Skin epidermis (tissue), 12 donors: ENCODE results near the gene ARHGAP8.
"Not testable (repeated sequence)": the region's sequence is repeated elsewhere in the genome, so short reads cannot be mapped to it uniquely, and the experiment has no call there.

ENCODE experiments used
- H3K27ac ChIP-seq, 21 experiments: fragments of 200-600 bp; sonication (generic) in 11 of 21; one replicate each; pipeline ENCODE4 v1.5.0; 2020; ENCODE audit warnings: mild to moderate bottlenecking in 3 of 21, inconsistent platforms in 2 of 21, moderate library complexity in 2 of 21
- H3K4me3 ChIP-seq, 7 experiments: fragments of 200-600 bp; sonication (generic) in 2 of 7; one replicate each; pipeline ENCODE4 v1.5.0; 2020; ENCODE audit warnings: inconsistent platforms in 2 of 7, mild to moderate bottlenecking in 2 of 7, moderate library complexity in 1 of 7

Gene ARHGAP8

DNA sequence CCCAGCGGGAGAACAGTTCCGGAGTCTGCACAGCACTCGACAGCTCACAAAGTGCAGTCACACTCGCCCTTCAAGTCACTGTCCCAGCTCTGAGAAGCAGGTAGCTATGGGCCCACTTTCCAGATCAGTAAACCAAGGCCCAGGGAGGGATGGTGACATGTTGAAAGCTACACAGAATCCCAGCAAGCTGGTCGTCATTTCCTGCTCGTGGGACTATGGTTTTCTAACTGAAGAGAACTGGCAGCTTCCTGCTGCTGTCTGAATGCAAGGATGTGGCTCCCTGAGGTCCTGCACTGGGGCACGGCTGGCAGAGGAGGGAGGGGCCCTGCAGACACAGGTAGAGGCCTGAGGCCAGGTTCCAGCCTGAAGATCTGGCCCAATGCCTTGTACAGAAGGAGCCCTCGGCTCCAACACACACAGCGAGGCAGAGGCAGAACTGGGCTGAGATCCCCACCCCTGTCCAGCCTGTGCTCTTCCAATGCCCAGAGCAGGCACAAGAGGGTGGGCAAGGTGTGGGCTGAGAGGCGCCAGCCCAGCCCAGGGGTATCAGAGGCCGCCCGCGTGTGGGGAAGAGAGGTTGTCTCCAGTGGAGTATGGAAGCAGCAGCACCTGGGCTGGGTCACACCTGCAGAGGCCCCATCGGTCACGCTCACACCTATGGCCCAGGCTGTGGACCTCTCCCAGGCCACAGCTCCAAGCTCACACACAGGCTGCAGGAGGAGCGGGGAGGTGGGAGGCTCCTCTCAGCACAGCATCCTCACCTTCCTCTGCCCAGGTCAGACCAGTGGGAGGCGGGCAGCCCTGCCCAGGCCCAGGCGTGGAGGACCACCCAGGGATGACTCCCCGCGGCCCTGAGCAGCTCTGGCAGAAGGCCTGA, 138.3 kb downstream of the ARHGAP8 start:
- no peak overlapping the region for H3K4me3 ChIP-seq
- H3K27ac ChIP-seq: no peak overlapping the region

DNA sequence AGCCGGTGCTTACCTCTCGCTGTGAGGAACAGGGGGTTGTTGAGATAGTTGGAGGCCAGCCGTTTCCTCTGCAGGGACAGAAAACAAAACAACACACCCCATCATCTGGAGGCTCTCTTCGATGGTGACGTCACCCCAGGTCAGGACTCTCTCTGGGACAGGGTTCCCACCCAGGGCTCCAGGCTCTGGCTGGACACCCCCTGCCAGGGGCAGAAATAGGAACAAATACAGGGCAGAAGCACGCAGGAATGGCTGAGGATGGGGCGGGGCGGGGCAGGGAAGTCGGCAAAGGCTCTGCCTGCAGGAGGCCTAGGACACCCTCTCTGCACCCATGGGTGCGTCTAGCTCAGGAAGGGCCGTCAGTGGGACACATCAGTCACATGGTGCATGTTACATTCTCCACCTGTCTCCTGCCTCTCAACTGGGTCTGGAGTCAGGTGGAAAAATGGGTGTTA, 138.9 kb downstream of the ARHGAP8 start:
- H3K27ac ChIP-seq: no peak overlapping the region
- no peak overlapping the region for H3K4me3 ChIP-seq

DNA sequence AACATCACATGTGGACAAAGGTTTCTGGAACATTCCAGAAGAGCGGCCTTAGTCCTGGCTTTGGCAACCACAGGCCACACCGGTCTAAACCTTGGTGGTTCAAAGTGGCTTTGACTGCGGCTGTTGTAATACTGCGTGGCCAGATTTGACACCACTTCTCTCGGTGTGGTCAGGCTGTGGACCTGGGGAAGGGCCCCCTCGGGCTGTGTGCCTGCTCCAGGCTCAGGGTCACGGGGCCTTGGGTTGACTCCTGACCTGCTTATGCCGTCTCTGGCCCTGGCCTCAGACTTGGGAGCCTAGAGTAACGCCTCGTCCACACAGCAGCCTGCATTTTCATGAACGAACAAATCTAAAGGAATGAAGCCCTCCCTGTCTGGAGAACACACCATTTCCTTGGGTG, 139.4 kb downstream of the ARHGAP8 start:
- no peak overlapping the region for H3K27ac ChIP-seq
- no peak overlapping the region for H3K4me3 ChIP-seq

DNA sequence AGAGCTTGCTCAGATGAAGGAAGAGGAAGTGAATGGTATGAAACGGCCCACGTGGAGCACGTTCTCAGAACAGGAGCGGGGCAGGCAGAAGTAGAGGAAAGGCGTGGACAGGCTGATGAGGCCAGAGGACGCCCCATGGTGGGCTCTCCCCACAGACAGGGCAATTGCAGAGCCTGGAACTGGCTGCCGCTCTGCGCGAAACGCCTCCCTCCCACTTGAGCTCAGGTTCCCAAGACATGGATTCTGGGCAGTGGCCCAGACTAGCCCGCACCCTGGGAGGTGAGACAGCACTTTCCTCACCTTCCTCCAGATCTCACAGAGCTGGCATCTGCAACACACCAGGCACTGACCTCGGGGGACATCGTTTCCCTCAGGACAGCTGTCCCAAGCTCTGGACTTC, 139.9 kb downstream of the ARHGAP8 start:
- Histone ChIP-seq H3K4me3 (no peak overlapping the region), H3K27ac (no peak overlapping the region)

DNA sequence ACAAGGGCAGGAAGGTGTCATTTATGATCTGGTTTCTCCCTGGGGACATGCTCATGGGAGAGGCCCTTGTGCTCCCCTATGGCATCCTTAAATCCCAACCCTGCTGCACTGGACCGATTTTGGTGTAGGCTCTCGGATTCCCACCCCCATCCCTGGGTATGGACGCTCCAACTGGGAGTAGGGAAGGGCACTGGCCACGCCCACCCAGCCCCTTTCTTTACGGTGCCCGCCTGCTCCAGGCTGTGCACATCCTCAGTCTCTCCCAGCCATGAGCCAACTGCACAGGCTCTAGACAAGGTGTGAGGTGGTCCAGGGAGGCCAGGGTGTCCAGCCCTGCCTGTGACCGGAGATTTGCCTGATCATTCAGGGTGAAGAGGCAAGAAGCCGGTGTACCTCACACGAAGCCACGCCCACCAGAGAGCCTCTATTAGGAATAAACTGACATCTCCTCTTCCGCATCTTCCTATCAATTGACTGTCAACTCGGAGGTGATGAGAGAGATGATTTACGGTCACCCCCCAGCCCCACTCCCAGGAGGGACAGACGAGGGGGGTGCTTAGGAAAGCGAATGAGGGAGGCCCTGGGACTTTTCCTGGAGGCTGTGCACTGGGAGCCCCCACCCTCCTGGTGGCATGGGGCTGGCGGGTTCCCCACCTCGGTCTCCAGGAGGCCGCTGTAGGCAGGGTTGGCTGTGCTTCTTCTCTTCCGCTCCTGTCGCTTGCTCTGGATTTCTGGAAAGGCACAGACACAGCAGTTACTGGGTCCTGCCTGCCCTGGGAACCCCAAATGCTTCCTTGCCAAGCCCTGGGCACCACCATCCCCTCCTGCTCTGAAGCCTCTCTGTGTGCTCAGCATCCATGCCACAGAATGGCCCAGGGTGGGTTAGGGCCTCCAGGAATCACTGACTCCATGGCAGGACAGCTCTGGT, 140.7 kb downstream of the ARHGAP8 start:
- H3K4me3 ChIP-seq: no peak overlapping the region

DNA sequence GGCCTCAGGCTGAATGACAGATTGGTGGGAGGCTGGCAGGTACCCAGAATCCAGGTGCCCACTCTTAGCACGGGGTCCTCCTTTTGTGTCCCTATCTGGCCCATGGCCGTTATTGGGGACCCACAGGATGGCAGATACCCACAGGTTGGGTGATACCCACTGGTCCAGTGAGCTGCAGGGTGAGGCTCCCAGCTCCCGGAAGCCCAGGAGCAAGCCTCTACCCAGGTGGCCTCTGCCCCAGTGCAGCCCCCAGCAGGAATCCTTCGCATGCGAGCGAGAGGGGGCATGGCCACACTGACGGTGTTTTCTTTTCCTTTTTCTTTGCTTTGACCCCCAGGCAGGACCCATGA, 141.3 kb downstream of the ARHGAP8 start:
- no peak overlapping the region for H3K4me3 ChIP-seq
- no peak overlapping the region for H3K27ac ChIP-seq

More for the DNA sequence above, 140.7 kb downstream of the ARHGAP8 start:
- H3K27ac ChIP-seq: no peak overlapping the region

DNA sequence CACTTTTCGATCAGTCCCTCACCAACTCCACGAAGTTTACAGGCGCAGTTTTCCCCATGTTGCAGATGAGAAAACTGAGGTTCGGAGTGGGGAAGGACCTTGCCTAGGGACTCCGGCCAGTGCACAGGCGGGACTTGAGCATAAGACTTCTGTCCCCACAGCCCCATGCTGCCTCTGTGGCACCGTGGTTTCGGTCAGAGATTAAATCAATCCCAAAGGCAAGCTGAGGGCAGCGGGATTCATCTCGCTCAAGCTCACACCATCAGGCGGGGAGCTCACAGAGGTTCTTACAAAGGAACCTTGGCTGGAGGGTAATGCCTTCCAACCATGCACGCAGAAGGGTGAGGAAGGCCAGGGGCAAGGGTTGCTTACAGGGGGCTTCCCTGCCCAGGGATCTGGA, 141.9 kb downstream of the ARHGAP8 start:
- Histone ChIP-seq H3K4me3 (no peak overlapping the region), H3K27ac (no peak overlapping the region)

DNA sequence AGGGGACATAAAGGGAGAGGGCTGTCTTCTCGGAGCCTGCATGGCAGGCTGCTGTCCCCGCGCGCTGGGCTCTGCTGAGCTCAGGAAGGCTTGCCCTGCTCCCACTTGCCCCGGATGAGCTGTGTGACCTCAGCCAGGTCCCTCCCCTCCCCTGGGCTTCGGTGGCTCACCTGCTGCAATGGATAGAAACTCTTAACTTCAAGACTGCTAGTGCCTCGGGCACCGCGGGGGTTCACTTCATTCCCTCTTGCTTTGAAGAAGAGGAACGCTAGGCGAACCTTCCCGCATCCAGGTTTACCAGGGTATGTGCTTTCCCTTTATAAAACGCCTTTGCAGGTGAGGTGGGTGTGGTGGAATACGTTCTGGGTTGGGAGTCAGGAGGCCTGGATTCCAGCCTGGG, 142.4 kb downstream of the ARHGAP8 start:
- Histone ChIP-seq H3K27ac (no peak overlapping the region), H3K4me3 (no peak overlapping the region)

DNA sequence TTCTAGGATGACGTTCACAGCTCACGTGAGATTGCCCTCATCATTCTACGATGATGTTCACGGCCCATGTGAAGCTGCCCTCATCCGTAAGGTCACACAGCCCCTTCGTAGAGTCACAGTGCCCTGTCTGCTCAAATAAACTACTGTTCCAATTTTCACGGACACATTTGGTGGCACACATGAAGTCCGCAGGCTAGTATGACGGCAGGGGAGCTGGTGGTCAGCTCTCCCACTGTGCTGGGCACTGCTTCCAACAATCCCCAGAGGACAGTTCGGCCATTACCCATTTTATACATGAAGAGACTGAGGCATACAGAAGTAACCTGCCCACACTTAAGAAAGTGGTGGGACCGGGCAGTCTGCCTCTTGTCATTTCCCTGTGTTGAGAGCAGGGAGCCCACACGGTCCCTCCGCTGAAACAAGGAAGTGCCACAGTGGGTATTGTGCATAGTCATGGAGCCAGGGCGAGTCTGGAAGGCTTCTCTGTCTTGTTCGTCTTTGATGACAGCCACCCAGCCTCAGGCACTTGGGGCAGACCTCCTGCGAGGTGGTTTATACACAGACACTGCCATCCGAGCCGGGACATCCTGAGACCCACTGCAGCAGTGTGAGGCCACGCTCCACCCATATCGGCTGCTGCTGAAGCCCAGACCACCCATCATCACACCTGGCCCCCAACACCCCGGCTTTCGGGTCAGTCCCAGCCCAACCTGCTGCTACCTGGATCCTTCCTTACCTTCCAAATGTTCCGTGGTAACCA, 143.1 kb downstream of the ARHGAP8 start:
- no peak overlapping the region for H3K27ac ChIP-seq
- no peak overlapping the region for H3K4me3 ChIP-seq

DNA sequence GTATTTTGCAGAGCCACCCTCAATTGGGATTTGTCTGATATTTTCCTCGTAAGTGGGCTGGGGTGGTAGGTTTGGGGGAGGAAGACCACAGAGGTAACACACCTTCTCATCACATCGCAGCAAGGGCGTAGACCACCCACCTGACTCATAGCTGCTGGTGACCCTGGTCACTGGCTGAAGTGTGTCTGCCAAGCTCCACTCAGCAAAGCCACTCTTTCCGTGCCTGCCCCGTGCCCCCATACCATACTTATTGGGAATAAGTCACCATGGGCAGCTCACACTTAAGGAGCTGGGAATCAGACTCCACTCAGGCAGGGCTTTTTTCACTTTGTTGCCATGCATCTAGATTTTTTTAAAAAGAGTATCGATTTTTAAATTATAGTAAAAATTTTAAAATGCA, 145.9 kb downstream of the ARHGAP8 start:
- Histone ChIP-seq H3K27ac (no peak overlapping the region), H3K4me3 (no peak overlapping the region)

DNA sequence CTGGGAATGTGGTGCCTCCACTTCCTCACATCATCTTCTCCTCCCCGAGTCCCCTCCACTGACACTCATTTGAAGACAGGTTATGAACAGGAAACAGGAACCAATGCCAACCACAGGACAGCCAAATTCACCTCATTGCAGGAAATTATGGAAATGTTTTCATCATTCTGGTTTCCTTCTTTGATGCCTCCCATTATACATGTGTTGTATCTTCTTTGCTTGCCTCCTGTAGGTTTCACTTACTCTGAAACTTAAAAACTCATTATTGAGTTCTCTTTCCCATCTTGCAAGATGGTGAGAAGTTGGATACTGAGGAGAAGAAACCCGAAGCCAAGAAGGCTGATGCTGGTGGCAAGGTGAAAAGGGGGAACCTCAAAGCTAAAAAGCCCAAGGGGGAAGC, 148.9 kb downstream of the ARHGAP8 start:
- no peak overlapping the region for H3K4me3 ChIP-seq
- no peak overlapping the region for H3K27ac ChIP-seq

DNA sequence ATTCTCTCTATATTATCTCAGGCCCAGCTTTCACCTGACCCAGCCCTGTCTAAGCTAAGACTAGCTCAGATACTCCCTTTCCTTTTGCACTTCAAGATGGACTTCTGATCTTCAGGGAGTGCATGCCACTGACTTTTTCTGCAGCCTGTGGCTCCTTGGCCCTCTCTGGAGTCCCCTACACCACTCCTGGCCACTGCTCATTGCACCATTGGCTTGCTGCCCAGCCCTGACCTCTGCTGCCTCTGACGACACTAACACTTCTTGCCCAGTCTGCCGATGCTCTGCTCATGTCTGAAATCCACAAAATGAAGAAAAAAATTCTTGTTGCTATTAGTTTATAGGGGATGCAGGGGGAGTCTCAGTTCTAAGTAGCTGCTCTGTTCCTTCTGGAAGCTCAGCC, 150.8 kb downstream of the ARHGAP8 start:
- not testable (repeated sequence) for H3K4me3 ChIP-seq, H3K27ac ChIP-seq

DNA sequence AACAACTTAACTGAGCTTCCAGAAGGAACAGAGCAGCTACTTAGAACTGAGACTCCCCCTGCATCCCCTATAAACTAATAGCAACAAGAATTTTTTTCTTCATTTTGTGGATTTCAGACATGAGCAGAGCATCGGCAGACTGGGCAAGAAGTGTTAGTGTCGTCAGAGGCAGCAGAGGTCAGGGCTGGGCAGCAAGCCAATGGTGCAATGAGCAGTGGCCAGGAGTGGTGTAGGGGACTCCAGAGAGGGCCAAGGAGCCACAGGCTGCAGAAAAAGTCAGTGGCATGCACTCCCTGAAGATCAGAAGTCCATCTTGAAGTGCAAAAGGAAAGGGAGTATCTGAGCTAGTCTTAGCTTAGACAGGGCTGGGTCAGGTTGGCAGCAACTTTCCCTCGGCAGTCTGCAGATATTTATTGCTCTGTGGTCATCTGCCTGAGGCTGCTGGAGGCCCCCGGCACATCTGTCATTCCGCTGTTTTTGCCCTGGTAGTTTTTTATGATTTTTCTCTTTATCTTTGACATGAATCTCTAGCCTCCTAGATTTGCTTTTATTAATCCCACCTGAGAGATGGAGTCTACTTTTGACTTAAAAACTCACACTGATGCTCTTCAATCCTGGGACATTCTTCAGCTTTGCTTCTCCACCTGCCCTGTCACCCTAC, 152.2 kb downstream of the ARHGAP8 start:
- not testable (repeated sequence) for H3K27ac ChIP-seq, H3K4me3 ChIP-seq

DNA sequence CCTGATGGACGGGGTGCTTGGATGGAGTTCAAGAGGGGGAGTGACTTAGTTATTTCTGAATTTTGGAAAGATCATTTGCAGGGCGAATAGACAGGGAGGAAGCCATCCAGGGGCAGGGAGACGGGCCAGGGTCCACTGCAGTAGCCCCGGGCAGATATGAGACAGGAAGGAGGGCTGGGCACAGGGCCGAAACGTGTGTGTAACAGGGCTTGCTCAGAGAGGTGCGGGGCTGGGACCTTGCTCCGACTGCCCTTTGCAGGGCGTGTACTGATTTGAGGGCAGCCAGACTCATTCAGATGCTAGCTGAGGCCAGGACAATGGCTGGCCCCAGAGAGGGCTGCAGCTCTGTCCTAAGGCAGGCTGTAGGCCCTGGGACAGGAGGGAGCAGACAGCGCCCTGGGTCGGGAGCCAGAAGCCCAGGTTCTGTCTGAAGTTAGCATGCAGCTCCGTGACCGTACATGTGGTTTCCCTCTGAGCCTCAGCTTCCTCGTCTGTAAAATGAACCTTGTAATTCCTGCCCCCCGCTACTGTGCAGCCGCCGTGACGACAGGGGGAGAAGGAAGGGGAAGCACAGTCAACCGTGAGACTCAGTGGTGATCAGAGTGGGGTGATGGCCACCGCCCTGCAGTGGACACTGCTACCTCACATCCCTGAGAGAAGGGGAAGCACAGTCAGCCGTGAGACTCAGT, 154.0 kb downstream of the ARHGAP8 start:
- no peak overlapping the region for H3K4me3 ChIP-seq
- H3K27ac ChIP-seq: no peak overlapping the region

DNA sequence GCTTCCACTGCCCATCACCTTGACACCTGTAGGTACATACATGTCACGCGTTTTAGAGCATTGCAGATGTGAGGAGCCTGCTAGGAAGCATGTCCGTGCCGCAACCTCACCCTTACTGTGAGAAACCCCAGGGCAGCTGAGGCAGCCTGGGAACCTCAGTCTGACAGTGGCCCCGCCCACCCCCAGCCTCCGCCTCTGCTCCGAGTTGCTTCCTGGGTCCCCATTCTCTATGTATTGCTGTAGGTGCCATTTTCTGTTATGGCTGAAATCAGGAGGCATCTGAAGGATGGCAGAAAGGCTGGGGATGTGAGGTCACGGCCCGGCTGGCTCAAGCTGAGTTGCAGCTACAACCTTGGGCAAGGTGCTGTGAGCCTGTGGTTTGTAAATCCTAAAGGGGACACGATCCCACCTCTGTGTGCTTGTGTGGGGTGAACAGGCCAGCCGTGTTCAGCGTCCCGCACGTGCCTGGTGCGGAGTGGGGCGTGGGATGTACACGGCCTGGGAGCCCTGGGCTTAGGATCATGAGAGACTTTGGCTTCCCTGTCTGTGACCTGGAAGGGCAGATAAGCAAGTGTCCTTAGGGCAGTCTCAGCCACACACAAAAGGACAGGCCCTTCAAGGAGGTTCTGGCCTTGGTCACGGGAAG, 154.7 kb downstream of the ARHGAP8 start:
- Histone ChIP-seq H3K27ac (no peak overlapping the region), H3K4me3 (no peak overlapping the region)

DNA sequence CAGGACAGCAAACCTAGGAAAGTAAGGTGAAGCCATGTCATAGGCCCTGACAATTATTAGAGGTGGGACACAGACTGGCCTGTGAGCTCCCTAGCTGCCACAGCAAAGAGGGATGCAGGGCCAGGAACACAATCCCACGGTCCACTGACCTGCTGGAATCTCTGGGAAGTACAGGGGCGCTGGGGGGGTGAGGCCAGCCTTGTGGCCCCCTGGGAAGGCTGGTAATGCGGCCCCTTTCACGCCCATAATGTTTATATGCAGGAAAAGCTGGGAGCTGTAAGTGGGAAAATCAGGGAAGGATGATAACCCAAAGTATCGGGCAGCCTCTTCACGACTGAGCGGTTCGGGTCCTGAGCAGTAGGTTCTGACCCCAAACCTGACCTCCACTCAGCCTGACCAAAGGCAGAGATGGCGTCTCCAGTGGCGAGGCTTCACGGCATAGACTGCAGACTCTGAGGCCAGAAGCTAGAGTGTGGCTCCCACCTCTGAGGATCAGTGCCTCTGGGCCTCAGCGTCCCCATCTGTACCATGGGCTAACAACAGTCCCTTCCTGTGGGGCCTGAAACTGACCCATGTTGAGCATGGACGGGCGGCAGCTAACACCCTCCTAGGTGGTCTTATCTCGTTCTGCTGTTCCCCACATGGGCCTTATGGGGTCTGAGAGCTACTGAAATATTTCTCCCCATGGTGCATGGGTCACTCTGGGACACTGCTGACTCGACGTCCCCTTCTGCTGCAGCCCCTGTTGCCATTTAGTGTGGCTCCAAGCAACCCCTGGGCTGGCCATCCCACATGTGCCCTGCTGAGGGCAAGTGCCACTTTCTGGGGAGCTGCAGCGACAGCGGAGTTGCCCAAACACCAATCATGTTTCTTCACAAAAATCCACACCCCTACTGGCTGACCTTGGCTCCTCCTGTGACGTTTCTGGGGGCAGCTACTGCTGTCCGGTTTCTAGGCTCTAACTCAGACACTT, 155.7 kb downstream of the ARHGAP8 start:
- H3K27ac ChIP-seq: no peak overlapping the region

DNA sequence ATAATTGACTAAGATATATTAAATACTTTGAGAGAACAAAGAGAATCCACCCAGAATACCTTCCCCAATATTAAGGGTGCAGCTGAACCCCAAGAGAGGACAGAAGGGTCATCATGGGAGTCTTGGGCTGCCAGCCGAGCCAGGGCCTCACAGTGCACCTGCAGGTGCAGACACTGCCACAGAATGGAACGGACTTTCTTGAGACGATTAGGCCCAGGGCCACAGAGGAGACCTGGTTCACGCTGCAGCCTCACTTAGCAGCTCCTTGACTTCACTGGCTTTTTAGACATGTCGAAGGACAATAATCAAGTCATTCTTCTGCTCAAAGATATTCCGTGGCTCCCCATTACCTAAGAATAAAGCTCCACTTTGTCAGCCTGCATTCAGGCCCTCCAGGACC, 156.9 kb downstream of the ARHGAP8 start:
- Histone ChIP-seq H3K27ac (no peak overlapping the region), H3K4me3 (no peak overlapping the region)

More for the DNA sequence above, 155.7 kb downstream of the ARHGAP8 start:
- H3K4me3 ChIP-seq: no peak overlapping the region
